ENCODE measurements around the gene IL17RC.

The IL17RC gene

DNA sequence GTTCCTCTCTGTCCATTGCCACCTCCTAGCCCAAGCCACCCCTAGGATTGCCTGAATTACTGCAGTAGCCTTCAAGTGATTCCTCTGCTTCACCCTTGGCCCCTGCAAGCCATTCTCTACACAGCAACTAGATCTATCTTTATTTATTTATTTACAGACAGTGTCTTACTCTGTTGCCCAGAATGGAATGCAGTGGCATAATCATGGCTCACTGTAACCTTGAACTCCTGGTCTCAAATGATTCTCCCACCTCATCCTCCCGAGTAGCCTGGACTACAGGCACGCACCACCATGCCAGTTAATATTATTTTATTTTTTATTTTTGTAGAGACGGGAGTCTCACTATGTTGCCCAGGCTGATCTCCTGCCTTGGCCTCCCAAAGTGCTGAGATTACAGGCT is 28.4 kb upstream of the IL17RC start:
- Histone ChIP-seq H3K4me3 (replicated peaks; ENCODE audit: insufficient read depth, low read length) (no peak overlapping the region), H3K27ac (replicated peaks) (no peak overlapping the region), H3K27me3 (ENCODE audit: insufficient read depth, poor library complexity, severe bottlenecking) (no peaks in the 10 kb centered on the region)
- no peak for DNase-seq (ENCODE audit: low read depth in 1 of 2, low spot score in 1 of 2)
- no peak for TF ChIP-seq GABPA (IDR thresholded peaks at IDR 0.05; ENCODE audit: low read depth)
- TF ChIP-seq, protein P1, sequence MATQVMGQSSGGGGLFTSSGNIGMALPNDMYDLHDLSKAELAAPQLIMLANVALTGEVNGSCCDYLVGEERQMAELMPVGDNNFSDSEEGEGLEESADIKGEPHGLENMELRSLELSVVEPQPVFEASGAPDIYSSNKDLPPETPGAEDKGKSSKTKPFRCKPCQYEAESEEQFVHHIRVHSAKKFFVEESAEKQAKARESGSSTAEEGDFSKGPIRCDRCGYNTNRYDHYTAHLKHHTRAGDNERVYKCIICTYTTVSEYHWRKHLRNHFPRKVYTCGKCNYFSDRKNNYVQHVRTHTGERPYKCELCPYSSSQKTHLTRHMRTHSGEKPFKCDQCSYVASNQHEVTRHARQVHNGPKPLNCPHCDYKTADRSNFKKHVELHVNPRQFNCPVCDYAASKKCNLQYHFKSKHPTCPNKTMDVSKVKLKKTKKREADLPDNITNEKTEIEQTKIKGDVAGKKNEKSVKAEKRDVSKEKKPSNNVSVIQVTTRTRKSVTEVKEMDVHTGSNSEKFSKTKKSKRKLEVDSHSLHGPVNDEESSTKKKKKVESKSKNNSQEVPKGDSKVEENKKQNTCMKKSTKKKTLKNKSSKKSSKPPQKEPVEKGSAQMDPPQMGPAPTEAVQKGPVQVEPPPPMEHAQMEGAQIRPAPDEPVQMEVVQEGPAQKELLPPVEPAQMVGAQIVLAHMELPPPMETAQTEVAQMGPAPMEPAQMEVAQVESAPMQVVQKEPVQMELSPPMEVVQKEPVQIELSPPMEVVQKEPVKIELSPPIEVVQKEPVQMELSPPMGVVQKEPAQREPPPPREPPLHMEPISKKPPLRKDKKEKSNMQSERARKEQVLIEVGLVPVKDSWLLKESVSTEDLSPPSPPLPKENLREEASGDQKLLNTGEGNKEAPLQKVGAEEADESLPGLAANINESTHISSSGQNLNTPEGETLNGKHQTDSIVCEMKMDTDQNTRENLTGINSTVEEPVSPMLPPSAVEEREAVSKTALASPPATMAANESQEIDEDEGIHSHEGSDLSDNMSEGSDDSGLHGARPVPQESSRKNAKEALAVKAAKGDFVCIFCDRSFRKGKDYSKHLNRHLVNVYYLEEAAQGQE (IDR thresholded peaks at IDR 0.05; ENCODE audit: insufficient replicate concordance, low read depth) = no peak
- TF ChIP-seq POLR2AphosphoS5 (IDR thresholded peaks at IDR 0.05; ENCODE audit: low read depth) = no peak
- TF ChIP-seq SPI1 (IDR thresholded peaks at IDR 0.05; ENCODE audit: borderline replicate concordance, low read depth) = no peak
- TF ChIP-seq, protein P2, sequence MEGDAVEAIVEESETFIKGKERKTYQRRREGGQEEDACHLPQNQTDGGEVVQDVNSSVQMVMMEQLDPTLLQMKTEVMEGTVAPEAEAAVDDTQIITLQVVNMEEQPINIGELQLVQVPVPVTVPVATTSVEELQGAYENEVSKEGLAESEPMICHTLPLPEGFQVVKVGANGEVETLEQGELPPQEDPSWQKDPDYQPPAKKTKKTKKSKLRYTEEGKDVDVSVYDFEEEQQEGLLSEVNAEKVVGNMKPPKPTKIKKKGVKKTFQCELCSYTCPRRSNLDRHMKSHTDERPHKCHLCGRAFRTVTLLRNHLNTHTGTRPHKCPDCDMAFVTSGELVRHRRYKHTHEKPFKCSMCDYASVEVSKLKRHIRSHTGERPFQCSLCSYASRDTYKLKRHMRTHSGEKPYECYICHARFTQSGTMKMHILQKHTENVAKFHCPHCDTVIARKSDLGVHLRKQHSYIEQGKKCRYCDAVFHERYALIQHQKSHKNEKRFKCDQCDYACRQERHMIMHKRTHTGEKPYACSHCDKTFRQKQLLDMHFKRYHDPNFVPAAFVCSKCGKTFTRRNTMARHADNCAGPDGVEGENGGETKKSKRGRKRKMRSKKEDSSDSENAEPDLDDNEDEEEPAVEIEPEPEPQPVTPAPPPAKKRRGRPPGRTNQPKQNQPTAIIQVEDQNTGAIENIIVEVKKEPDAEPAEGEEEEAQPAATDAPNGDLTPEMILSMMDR (IDR thresholded peaks at IDR 0.05; ENCODE audit: insufficient read depth, low read length) = no peak

DNA sequence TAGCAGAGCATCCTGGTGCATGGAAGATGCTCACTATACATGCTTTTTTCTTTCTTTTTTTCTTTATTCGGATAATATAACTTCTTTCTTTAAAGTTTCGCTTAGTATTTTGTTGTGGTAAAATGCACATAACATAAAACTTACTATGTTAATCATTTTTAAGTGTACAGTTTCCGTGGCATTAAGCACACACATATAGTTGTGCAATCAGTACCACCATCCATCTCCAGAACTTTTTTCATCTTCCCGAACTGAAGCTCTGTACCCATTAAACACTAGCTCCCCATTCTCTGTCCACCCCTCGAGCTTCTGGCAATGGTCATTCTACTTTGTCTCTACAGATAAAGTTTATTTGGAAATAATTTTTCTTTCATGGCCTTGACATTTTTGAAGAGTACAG is 27.5 kb upstream of the IL17RC start:
- DNase-seq (ENCODE audit: low read depth in 1 of 2, low spot score in 1 of 2) = no peak
- H3K4me3 ChIP-seq (replicated peaks; ENCODE audit: insufficient read depth, low read length) = no peak overlapping the region
- no peak overlapping the region; the same call in 1 of the 2 replicates for H3K27ac ChIP-seq (replicated peaks)
- H3K27me3 ChIP-seq (ENCODE audit: insufficient read depth, poor library complexity, severe bottlenecking) = no peaks in the 10 kb centered on the region
- TF ChIP-seq SPI1 (IDR thresholded peaks at IDR 0.05; ENCODE audit: borderline replicate concordance, low read depth) (no peak), POLR2AphosphoS5 (IDR thresholded peaks at IDR 0.05; ENCODE audit: low read depth) (no peak), GABPA (IDR thresholded peaks at IDR 0.05; ENCODE audit: low read depth) (no peak)
- TF ChIP-seq, protein P1 (IDR thresholded peaks at IDR 0.05; ENCODE audit: insufficient replicate concordance, low read depth) = no peak
- TF ChIP-seq, protein P2 (IDR thresholded peaks at IDR 0.05; ENCODE audit: insufficient read depth, low read length) = no peak

DNA sequence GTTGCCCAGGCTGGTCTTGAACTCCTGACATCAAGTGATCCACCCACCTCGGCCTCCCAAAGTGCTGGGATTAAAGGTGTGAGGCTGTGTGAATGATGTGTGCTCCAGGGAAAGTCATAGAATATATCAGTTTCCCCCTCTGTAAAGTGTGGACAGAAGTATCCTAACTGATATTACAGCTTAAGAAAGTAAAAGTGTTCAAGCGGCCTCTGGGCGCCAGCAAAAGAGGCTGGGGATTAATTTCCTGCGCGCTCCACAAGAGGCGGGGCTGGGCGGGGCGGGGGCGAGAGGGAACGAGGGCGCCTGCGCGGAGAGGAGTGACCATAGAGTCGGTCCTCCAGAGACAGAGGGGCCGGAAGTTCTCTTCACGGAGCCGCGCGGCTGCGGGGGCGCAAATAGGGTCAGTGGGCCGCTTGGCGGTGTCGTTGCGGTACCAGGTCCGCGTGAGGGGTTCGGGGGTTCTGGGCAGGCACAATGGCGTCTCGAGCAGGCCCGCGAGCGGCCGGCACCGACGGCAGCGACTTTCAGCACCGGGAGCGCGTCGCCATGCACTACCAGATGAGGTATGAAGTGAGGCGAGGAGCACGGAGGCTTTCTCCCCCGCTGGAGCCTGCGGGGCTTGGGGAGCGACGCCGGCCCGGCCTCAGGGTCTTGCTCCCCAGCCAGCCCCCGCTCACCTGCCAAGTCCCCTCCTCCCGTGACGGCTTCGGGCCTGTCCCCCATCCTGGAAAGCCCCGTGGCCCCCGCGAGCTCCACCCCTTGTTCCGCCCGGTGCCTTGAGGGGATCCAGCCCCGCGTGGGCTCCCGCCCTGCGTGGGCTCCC is 26.4 kb upstream of the IL17RC start, which contains the start of gene JAGN1:
TSS of gene JAGN1 (plus strand) at position 362 of the 823 bp plus-strand sequence. CDS start at position 475, 113 bp downstream.
- Histone ChIP-seq H3K4me3 (replicated peaks; ENCODE audit: insufficient read depth, low read length) (peak within 1 kb of the TSS; percentile 84), H3K27ac (replicated peaks) (peak within 1 kb of the TSS; percentile 96), H3K27me3 (ENCODE audit: insufficient read depth, poor library complexity, severe bottlenecking) (no peaks in the 10 kb centered on the region)
- peak; percentile 83 to 86 for DNase-seq (ENCODE audit: low read depth in 1 of 2, low spot score in 1 of 2)
- TF ChIP-seq GABPA (IDR thresholded peaks at IDR 0.05; ENCODE audit: low read depth) (peak; percentile 72), SPI1 (IDR thresholded peaks at IDR 0.05; ENCODE audit: borderline replicate concordance, low read depth) (no peak), POLR2AphosphoS5 (IDR thresholded peaks at IDR 0.05; ENCODE audit: low read depth) (peak; percentile 94)
- TF ChIP-seq, protein P1 (IDR thresholded peaks at IDR 0.05; ENCODE audit: insufficient replicate concordance, low read depth) = peak; percentile 68
- TF ChIP-seq, protein P2 (IDR thresholded peaks at IDR 0.05; ENCODE audit: insufficient read depth, low read length) = no peak

Measured in HL-60 (cell line).